ENCODE measurements around the gene FAM83E.

Gene FAM83E

DNA sequence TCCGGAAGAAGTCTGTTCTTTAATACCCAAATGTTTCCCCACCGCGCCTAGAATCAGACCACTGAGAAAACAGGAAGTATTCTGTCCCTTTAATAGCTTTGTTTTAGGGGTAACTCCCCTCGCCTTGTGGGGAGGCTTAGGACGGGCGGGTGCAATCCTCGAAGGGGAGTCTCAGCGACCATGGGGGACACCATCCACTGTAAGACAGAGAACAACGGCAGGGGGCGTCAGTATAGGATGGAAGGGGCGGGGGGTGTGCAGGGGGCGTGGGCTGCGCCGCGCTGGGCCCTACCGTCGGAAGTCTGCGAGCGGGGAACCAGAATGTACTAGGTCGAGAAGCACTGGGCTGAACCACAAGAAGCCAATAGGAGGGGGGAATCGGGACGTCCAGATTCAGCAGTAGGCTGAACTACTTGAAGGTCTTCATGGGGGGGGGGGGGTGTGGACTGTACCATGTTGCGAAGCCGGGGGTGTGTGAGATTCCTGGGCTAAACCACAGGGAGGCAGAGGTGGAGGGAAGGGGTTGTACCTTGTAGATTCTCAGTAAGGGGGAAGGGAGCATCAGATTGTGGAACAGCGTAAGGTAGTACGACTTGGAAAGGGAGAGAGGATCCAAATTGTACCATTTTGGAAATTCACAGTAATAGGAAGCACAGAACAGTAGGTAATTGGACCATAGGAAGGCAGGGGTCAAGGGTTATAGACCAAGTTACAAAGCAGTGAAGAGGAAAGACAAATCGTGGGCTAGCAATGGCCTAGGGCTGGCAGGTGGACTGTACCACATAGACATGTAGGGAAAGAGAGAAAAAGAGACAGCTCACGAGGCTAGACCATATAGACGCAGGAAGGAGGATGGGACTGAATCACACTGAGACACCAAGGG is 23.3 kb upstream of the FAM83E start:
- POLR2A ChIA-PET, result interaction anchor here (1.8 to 2.3 kb wide), 2 partner anchors 8 to 19 kb away, joined by 7 to 12 read pairs; partner anchors contain the start of genes CA11, RPL18 and SPHK2
- CTCF ChIA-PET, result no interaction called here
- DNase-seq (ENCODE audit: extremely low spot score), result peak; percentile 78
- TF ChIP-seq CTBP1 (IDR thresholded peaks at IDR 0.05; ENCODE audit: borderline replicate concordance), result no peak
- TF ChIP-seq LEF1 (IDR thresholded peaks at IDR 0.05; ENCODE audit: borderline replicate concordance), result no peak
- no peak for TF ChIP-seq ELF4 (IDR thresholded peaks at IDR 0.05)
- no peak; the same call in 1 of the 2 replicates for TF ChIP-seq FOXM1 (IDR thresholded peaks at IDR 0.05; ENCODE audit: borderline replicate concordance)
- TF ChIP-seq BHLHE40 (IDR thresholded peaks at IDR 0.05; ENCODE audit: borderline replicate concordance), result no peak; the same call in 1 of the 2 replicates
- no peak for TF ChIP-seq ARNT (IDR thresholded peaks at IDR 0.05)
- TF ChIP-seq, protein P1, sequence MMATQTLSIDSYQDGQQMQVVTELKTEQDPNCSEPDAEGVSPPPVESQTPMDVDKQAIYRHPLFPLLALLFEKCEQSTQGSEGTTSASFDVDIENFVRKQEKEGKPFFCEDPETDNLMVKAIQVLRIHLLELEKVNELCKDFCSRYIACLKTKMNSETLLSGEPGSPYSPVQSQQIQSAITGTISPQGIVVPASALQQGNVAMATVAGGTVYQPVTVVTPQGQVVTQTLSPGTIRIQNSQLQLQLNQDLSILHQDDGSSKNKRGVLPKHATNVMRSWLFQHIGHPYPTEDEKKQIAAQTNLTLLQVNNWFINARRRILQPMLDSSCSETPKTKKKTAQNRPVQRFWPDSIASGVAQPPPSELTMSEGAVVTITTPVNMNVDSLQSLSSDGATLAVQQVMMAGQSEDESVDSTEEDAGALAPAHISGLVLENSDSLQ (IDR thresholded peaks at IDR 0.05), result no peak
- TF ChIP-seq NFRKB (IDR thresholded peaks at IDR 0.05), result no peak
- no peak for TF ChIP-seq FOXK2 (IDR thresholded peaks at IDR 0.05)
- no peak for TF ChIP-seq SP1 (IDR thresholded peaks at IDR 0.05)
- no peak for TF ChIP-seq TARDBP (IDR thresholded peaks at IDR 0.05)
- no peak for TF ChIP-seq FOXA1 (IDR thresholded peaks at IDR 0.05)
- no peak for TF ChIP-seq SUZ12 (IDR thresholded peaks at IDR 0.05)
- TF ChIP-seq ZNF384 (IDR thresholded peaks at IDR 0.05), result no peak
- TF ChIP-seq L3MBTL2 (conservative IDR thresholded peaks at IDR 0.05), result no peak
- no peak for TF ChIP-seq HDGF (IDR thresholded peaks at IDR 0.05; ENCODE audit: borderline replicate concordance)

DNA sequence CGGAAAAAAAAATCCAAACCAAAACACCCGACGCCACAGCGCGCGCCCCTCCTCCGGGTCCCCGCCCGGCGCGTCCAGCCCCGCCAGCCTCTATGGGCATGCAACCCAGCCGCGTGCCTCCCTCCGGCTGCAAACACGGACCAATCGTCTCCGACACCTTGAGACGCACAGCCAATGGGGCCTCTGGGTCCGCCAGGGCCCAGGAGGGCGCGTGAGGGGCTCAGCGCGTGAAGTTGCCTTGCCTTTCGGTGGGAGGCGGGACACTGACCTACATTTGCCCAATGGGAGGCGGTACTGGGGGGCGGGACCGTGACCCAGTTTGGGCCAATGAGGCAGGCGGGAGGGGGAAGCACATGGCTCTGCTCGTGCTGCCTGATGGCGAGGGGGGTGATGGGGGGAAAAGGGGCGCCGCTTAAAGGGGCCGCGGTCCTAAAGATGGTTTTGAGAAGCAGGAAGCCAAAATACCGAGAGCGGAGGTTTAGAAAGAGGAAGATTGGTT is 22.6 kb upstream of the FAM83E start:
- CTCF ChIA-PET, result no interaction called here
- POLR2A ChIA-PET, result interaction anchor here (1.8 to 2.3 kb wide), 2 partner anchors 8 to 18 kb away, joined by 7 to 12 read pairs; partner anchors contain the start of genes CA11, RPL18 and SPHK2
- TF ChIP-seq FOXK2 (IDR thresholded peaks at IDR 0.05) (no peak), TARDBP (IDR thresholded peaks at IDR 0.05) (no peak), ZNF384 (IDR thresholded peaks at IDR 0.05) (no peak), FOXM1 (IDR thresholded peaks at IDR 0.05; ENCODE audit: borderline replicate concordance) (0 out of 2 replicates have a peak, but pooled peaks have one; percentile 21), LEF1 (IDR thresholded peaks at IDR 0.05; ENCODE audit: borderline replicate concordance) (no peak), SUZ12 (IDR thresholded peaks at IDR 0.05) (no peak), L3MBTL2 (conservative IDR thresholded peaks at IDR 0.05) (peak; percentile 100), HDGF (IDR thresholded peaks at IDR 0.05; ENCODE audit: borderline replicate concordance) (peak; percentile 72; the same call in 1 of the 2 replicates), SP1 (IDR thresholded peaks at IDR 0.05) (no peak), CTBP1 (IDR thresholded peaks at IDR 0.05; ENCODE audit: borderline replicate concordance) (no peak), ELF4 (IDR thresholded peaks at IDR 0.05) (no peak)
- TF ChIP-seq, protein P1 (IDR thresholded peaks at IDR 0.05), result no peak
- DNase-seq (ENCODE audit: extremely low spot score), result peak; percentile 84

DNA sequence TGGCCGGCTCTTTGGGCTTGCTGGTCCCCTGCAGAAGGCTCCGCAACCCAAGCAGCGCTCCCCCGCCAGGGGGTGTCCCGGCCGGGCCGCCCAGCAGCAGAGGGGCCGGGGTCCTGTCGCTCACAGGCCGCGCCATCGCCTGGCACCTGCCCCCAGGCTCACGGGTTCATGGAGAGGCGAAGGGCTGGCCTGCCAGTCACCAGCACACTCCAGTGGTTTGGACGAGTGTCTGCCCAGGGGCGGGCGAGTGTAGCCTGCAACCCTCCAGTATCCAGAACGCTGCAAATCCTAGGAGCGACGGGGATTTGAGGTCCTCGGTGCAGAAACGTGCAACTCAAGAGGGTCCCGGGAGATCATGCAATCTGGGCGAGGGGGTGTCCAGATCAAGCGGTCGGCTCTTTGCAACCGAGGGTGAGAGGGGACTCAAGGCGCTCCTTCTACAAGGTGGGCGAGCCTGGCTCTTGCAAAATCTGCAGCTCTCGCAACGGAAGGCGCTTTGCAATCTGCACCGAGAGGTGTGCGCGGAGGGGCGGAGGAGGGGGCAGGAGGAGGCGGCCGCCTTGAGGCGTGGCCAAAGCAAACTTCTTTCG is 22.1 kb upstream of the FAM83E start, which contains the start of gene DBP:
Gene DBP, minus strand, starts transcription at position 521 of the 590 bp plus-strand sequence. Its CDS starts 385 bp downstream, at position 136.
- POLR2A ChIA-PET, result interaction anchor here (1.8 to 2.3 kb wide), 2 partner anchors 9 to 18 kb away, joined by 7 to 12 read pairs; partner anchors contain the start of genes CA11, RPL18 and SPHK2
- CTCF ChIA-PET, result no interaction called here

DNA sequence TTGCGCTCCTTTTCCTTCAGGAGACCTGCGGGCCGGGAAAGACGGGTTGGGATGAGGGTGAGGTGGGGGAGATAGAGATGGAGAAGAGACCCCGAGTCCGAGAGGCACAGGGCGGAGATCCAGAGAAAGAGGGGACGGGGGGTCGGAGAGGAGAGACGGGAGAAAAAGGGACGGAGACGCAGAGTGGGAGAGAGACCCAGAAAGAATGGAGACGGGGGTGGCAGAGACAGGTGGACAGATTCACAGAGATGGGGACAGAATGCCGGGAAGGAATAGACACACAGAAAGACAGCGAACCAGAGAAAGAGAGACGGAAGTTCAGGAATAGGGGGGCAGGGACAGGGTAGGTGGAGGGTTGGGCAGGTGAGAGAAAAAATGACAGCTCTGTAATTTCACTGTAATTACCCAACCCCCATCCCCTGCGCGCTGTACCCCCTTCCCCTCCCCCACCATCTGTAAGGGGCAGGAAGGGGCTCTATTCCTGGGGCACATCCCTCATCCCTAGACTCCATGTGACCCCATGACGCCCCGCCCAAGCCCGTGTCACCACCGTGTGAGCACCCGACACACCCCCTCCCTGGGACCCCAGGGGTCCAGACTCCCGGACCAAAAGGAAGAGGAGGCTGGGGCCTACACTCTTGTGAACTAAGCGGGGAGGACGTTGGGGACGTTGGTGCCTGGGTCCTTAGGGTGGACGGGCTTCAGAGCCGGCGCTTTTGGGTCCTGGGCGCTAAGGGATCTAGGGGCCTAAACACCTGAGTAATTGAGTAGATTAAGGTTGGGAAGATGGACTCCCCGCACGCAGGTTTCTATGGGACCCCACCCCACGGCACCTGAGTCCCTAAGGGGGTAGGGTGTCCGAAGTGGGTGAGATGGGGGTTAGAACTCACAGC is 21.3 kb upstream of the FAM83E start:
- no peak for DNase-seq (ENCODE audit: extremely low spot score)
- ChIA-PET CTCF (no interaction called here), POLR2A (interaction anchor here (1.8 to 2.3 kb wide), 2 partner anchors 10 to 17 kb away, joined by 7 to 12 read pairs; partner anchors contain the start of genes CA11, RPL18 and SPHK2)
- TF ChIP-seq SP1 (IDR thresholded peaks at IDR 0.05), result no peak
- no peak for TF ChIP-seq NFRKB (IDR thresholded peaks at IDR 0.05)
- TF ChIP-seq LEF1 (IDR thresholded peaks at IDR 0.05; ENCODE audit: borderline replicate concordance), result no peak
- TF ChIP-seq ZNF384 (IDR thresholded peaks at IDR 0.05), result no peak
- TF ChIP-seq CTBP1 (IDR thresholded peaks at IDR 0.05; ENCODE audit: borderline replicate concordance), result no peak
- TF ChIP-seq, protein P1 (IDR thresholded peaks at IDR 0.05), result no peak
- no peak for TF ChIP-seq ELF4 (IDR thresholded peaks at IDR 0.05)
- TF ChIP-seq ARNT (IDR thresholded peaks at IDR 0.05), result no peak
- no peak for TF ChIP-seq L3MBTL2 (conservative IDR thresholded peaks at IDR 0.05)
- no peak for TF ChIP-seq FOXK2 (IDR thresholded peaks at IDR 0.05)
- TF ChIP-seq SUZ12 (IDR thresholded peaks at IDR 0.05), result no peak
- TF ChIP-seq TARDBP (IDR thresholded peaks at IDR 0.05), result no peak
- TF ChIP-seq FOXM1 (IDR thresholded peaks at IDR 0.05; ENCODE audit: borderline replicate concordance), result no peak
- TF ChIP-seq FOXA1 (IDR thresholded peaks at IDR 0.05), result no peak
- TF ChIP-seq HDGF (IDR thresholded peaks at IDR 0.05; ENCODE audit: borderline replicate concordance), result no peak

More for the DNA sequence above, 22.1 kb upstream of the FAM83E start, which contains the start of gene DBP:
- no peak for DNase-seq (ENCODE audit: extremely low spot score)
- TF ChIP-seq, protein P1 (IDR thresholded peaks at IDR 0.05), result peak; percentile 78; the same call in 1 of the 2 replicates
- TF ChIP-seq LEF1 (IDR thresholded peaks at IDR 0.05; ENCODE audit: borderline replicate concordance) (no peak), ELF4 (IDR thresholded peaks at IDR 0.05) (no peak)
